OCI-LY7 (cell line): ENCODE measurements around the gene TMEM156.

ENCODE experiments used
- EZH2phosphoT487 ChIP-seq: fragments of 200-600 bp; sonication (generic); IDR thresholded peaks from 2 replicates; pipeline ENCODE4 v1.6.1; 2018; ENCODE audit warnings: low read depth, borderline replicate concordance, mild to moderate bottlenecking, mixed run types, antibody characterized with exemption, low read length, moderate library complexity, mixed read lengths
- TF ChIP-seq, protein P1 (sequence below): fragments of 200-600 bp; sonication (generic); conservative IDR thresholded peaks from 2 replicates; pipeline ENCODE4 v1.5.1; 2014; ENCODE audit warnings: mild to moderate bottlenecking, antibody characterized with exemption, low read length, moderate library complexity, mixed read lengths

DNA sequence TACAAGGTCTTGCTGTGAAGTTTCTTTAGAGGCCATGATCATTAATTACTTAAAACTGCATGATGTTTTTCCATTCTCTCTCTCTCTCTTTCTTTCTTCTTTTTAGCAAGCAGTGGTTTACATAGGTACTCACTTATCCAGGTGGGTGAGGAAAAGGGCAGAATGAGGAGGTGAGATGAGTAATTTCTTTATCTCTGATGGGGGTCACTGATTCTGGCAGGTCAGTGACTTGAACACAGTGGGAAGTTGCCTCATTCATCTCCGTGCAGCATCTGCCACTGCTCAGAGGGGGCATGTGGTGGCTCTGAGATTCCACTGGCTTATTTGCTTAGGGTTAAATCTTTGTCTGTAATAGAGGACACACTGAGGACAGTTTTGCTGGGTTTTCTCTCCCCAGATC, 102.0 kb downstream of the TMEM156 start:
- TF ChIP-seq, protein P1, sequence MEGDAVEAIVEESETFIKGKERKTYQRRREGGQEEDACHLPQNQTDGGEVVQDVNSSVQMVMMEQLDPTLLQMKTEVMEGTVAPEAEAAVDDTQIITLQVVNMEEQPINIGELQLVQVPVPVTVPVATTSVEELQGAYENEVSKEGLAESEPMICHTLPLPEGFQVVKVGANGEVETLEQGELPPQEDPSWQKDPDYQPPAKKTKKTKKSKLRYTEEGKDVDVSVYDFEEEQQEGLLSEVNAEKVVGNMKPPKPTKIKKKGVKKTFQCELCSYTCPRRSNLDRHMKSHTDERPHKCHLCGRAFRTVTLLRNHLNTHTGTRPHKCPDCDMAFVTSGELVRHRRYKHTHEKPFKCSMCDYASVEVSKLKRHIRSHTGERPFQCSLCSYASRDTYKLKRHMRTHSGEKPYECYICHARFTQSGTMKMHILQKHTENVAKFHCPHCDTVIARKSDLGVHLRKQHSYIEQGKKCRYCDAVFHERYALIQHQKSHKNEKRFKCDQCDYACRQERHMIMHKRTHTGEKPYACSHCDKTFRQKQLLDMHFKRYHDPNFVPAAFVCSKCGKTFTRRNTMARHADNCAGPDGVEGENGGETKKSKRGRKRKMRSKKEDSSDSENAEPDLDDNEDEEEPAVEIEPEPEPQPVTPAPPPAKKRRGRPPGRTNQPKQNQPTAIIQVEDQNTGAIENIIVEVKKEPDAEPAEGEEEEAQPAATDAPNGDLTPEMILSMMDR, result no peak
- no peak for TF ChIP-seq EZH2phosphoT487
